GM03348 (cell line): ENCODE results near the gene NUMA1.

ENCODE experiments used
- DNase-seq: peaks from one replicate; pipeline ENCODE4 v3.0.0; 2012; ENCODE audit warnings: low spot score

The NUMA1 gene

DNA sequence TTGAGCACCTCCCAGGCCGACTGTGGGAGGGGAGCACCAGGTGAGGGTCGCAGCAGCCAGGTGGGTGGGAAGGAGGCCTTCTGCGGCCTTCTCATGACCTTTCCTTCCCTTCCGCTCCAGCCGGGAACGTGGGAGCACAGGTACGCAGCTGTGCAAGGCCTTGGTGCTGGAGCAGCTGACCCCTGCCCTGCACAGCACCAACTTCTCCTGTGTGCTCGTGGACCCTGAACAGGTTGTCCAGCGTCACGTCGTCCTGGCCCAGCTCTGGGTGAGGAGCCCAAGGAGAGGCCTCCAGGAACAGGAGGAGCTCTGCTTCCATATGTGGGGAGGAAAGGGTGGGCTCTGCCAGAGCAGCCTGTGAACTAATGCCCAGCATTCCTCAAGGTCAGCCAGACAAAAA, 79.1 kb downstream of the NUMA1 start:
- no peak for DNase-seq

DNA sequence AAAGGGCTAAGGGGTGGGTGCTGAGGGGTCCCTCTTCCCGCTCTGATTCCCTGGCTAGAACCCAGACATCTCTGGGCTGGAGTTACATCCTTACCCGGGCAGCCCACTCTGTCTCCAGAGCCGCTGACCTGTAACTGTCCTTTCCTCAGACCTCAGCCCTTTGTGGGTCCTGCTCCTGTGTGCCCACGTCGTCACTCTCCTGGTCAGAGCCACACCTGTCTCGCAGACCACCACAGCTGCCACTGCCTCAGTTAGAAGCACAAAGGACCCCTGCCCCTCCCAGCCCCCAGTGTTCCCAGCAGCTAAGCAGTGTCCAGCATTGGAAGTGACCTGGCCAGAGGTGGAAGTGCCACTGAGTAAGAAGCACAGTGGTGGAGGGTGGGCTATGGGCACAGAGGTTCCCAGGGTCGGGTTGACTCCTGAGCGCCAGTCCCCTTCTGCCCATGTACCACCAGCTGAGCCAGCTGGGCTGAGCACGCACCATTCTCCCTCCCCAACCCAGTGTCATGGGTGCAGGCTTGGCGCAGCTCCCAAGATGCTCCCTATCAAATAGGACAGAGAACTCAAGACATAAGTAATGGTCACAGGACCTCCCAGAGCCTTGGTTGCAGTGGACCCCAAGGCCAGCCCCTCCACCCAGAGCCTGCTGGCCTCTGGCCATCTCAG, 80.0 kb downstream of the NUMA1 start:
- DNase-seq, result no peak

- DNase-seq, result no peak
Observed at GRCh38 chr11:71999798-72000197, 80.5 kb downstream of the NUMA1 start.

DNA sequence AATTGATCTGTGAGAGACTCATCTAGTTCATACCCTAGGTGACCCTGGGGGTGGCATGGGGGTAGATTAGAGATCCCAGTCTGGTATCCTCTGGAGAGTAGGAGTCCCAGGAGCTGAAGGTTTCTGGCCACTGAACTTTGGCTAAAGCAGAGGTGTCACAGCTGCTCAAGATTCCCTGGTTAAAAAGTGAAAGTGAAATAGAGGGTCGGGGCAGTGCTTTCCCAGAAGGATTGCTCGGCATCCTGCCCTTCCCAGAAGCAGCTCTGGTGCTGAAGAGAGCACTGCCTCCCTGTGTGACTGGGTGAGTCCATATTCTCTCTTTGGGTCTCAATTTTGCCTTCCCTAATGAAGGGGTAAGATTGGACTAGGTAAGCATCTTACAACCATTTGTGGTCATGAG, 81.0 kb downstream of the NUMA1 start:
- DNase-seq, result peak; percentile 70

DNA sequence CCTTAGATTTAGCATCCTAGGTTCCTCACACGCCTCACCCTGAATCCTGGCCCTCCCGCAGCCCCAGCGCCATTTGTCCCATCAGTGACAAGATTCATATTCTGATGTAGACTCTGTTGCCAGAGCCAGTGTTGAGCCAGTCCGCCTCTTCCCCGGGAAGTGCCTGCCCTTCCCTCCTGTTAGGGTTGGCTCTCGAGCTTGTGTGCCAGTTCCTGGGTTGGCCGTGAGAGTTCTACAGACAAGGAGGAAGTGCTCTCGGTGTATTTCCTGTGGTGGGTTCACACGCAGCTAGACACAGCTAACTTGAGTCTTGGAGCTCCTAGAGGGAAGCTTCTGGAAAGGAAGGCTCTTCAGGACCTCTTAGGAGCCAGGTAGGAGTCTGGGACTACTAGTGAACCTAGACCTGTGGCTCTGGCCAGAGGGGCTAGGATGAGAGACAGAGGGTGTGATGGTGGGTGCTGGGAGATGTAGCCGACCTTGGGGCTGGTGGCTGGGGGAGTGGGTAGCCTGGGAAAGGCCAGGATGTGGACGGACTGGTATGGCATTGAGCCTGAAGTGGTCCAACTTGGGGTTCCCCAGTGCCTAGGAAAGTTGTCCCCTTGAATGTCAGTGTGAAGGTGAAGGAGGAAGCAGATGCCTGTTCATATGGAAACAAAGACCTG, 81.6 kb downstream of the NUMA1 start, which contains the start of gene IL18BP:
Gene IL18BP (plus strand): TSS at position 261 of the 662 bp plus-strand sequence. CDS start 1,076 bp downstream, outside the sequence.
- no peak for DNase-seq

DNA sequence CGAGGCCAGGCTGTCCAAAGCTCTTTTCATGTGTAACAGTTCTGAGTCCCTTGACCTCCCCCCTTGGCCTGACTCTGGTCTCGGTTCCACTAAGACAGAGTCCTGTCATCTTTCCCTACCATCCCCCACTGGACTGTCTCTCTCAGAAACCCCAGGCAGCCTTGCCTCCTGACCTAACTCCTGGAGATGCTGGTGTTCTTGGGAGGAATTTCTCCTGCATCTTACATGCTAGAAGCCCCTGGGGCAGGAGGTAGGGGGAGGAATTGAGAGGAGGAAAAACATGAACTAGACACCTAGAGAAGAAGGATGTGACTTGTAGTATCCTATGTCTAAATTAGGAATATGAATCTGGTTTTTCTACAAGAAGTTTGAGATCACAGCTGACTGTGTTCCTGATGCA, 82.3 kb downstream of the NUMA1 start:
- DNase-seq, result no peak

DNA sequence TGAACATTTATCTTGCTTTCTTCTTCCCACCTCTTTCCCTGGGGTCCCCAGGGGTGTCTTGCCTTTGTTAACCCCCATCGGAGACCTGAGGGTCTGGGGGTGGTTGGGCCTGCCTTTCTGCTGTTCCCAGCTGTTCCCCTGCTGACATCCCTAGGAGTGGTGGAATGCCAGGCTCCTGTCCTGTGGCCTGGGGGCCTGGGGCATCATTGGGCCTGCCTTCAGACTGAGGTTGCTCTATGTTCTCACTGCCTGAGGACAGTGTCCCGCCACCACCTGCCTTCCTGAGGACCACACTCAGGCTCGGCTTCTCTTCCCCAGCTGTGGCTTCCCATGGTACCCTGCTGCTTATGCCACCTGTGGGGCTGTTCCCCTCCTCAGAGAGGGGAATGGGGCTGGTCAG, 82.7 kb downstream of the NUMA1 start:
- no peak for DNase-seq

DNA sequence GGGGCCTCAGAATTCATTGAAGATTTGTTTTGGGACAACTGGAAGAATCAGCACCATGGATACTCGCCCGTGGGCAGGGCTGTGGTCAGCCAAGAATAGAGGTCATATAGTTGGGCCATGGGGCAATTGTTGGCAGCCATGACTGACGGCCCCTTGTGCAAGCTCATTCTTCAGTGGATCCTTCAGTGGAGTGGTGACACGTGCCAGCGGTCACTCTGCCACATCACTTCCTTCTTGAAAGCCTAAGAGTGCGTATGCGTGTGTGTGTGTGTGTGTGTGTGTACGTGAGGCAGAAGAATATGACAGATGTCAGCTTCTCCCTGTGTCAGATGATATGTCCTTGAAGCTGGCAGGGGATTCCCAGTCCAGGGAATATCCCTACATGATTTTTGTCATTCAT, 83.4 kb downstream of the NUMA1 start:
- DNase-seq, result no peak

- no peak for DNase-seq
Observed at GRCh38 chr11:71996517-71996916, 83.8 kb downstream of the NUMA1 start.

- DNase-seq, result no peak
Observed at GRCh38 chr11:71995726-71996291, 84.5 kb downstream of the NUMA1 start.

DNA sequence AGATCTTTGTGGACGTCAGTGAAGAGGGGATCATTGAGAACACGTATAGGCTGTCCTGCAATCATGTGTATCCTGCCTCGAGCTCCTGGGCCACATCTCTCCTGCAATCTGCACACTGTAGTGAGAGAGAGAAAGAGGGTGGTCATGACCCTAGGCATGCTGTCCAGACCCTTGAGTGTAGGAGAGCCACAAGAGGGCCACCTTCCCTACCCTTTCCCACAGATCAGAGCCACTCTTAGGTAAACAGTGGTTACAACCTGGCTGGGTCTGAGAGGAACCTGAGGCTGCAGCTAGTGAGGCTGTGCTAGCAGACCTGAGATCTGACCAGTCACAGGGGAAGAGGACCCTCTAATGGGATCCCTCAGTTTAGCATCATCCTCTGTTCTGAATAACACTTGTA, 85.6 kb downstream of the NUMA1 start:
- DNase-seq, result no peak

- DNase-seq, result no peak
Observed at GRCh38 chr11:71992136-71992730, 88.1 kb downstream of the NUMA1 start.

DNA sequence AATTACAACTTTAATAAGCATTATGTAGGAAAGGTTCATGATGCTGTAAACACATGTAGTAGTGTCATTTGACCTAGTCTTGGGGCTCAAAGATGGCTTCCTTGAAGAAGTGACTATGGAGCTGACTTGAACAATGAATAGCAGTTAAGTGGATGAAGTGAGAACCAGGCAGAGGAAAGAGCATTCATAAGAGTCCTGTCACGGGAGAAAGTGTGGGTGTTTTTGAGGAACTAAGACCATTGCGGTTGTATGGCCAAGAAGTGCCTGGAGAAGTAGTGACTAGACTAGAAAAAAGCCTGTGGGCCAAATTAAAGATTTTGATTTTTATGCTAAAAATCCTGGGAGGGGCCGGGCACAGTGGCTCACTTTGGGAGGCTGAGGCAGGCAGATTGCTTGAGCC, 88.8 kb downstream of the NUMA1 start:
- DNase-seq, result no peak

DNA sequence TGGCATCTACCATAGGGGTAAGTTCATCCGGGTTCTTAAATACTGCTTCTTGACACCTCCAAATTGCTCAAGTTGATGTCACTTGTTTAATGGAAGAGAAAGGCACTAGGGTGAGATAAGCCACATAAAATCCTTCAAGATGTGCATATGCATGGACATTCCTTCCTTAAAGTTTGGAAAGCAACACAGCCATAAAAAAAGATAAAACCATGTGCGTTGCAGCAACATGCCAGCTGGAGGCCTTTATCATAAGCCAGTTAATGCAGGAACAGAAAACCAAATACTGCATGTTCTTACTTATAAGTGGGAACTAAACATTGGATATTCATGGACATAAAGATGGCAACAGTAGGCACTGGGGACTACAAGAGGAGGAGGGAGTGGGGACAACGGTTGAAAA, 89.6 kb downstream of the NUMA1 start:
- no peak for DNase-seq

- peak; percentile 89 for DNase-seq
Observed at GRCh38 chr11:71988050-71988449, 92.3 kb downstream of the NUMA1 start.

- DNase-seq, result no peak
Observed at GRCh38 chr11:71987521-71987920, 92.8 kb downstream of the NUMA1 start.

DNA sequence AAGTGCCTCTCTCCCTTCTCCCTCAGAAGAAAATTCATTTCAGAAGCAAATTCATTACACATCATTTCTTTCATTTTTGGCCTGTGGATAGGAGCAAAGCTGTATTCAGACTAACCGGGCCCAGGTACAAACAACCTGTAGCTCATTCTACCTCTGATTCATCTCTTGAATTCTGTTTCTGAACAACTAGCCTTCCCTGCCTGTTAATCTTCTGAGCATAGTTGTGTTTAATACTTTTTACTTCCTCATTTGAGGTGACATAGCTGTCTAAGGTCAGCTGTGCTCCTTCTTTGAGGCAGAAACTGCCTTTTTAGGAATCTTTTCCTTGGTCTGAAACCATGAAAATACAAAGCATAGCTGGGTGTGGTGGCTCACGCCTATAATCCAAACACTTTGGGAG, 94.2 kb downstream of the NUMA1 start:
- no peak for DNase-seq

GRCh38 chr11:71979602-71980001, 100.7 kb downstream of the NUMA1 start:
- DNase-seq, result no peak

DNA sequence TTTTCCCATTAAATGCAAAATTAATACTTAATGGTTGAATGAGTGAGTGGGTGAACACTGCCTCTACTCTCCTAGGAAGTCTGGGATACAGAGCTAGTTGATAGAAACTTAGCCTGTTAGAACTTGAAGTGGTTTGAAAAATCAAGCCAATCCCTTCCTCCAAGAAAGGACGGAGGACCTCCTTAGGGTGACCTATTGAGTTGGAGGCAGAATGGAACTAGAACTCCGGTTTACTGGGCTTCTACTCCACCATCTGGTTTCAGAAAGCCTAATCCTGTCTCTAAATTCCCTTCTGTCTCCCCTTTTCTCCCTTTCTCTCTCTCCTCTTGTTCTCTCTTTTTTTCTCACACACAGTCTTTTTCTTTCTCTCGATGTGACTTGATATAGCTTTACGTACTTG, 101.2 kb downstream of the NUMA1 start:
- DNase-seq, result no peak

DNA sequence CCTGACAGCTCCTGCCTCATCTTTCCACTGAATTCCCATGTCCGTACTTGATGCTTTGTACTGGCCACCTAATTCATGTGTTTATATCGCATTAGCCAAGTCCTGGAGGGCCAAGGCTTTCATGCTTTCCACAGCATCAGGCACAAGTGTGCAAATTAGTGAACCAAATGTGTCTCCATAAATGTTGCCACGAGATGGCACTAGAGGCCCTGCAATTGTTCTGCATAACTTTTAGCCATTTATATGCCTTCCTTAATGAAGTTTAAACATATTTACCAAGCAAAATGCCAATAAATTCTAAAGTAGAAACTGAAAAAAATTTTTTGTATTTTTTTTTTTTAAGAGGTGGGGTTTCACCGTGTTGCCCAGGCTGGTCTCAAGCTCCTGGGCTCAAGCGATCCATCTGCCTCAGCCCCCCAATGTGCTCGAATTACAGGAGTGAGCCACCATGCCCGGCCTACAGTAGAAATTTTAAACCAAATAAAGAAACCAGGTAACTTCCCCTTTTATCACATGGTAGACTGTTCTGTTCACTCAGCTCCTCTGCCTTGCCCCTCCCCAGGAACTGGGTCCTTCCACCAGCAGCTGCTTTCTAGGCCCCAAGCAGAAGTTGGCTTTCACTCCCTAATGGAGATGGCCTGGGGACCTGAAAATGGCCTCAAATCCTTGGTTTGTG, 102.5 kb downstream of the NUMA1 start:
- peak; percentile 75 for DNase-seq

DNA sequence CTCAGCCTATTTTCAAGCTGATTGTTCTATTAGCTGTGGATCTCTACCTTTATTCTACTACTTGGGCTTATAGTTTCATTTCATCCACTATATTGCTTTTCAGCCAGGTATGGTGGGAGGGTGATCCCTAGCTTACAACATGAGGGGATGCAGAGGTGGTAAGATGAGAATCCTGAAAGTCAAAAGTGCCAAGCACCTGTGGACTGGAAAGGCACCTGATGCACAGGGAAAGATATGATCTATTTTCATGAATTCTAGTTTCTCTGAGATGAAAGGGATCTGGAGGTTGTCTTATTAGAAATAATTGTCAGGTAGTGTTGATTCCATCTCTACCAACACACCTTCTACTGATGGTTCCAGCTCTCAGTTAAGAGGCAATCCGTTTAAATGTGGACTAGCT, 103.3 kb downstream of the NUMA1 start:
- DNase-seq, result no peak

DNA sequence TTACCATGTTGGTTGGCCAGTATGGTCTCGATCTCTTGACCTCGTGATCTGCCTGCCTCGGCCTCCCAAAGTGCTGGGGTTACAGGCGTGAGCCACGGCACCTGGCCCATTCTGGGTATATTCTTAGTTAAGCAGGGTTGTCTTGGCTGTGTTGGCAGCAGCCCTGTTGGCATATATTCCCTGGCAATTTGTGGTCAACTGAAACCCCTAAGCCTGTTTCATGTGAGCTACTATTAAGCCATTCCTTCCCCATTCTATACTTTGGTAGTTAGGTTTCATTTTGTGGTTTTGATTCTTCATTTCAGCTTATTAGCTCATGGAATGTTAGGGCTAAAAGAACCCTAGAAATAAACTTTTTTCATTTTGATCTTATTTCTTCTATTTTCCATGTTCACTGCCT, 103.8 kb downstream of the NUMA1 start:
- no peak for DNase-seq

DNA sequence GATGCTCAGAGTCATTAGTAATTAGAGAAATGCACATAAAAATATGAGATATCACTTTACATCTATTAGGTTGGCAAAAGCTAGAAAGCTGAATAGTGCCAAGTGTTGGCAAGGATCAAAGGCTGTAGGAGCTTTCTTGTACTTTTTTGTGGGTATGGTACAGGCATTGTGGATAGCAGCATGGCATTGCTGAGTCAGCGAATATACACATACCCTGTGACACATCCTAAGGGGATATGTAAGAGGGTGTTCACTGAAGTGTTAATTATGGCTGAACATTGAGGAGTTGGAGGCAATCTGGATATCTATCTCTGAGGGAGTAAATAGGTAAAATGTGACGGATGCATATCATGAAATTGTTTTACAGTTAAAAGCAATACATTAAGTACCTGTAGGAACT, 108.7 kb downstream of the NUMA1 start:
- no peak for DNase-seq
